Osteocyte (in vitro differentiated cells): ENCODE data around the gene KRT14. TPM values are rescaled to one million over a fixed set of nuclear protein-coding genes. Genes with fewer than 3 reads are reported as not detected.

ENCODE experiments used
- DNase-seq: peaks from one replicate; pipeline ENCODE4 v3.0.0; 2021; ENCODE audit warnings: mixed read lengths; ENCODE audit not compliant: unreplicated experiment; ENCODE audit errors: extremely low spot score
- H3K27ac Mint-ChIP-seq: one replicate; pipeline ENCODE4 v1.8.0; 2021; ENCODE audit warnings: mild to moderate bottlenecking, mixed read lengths; ENCODE audit not compliant: unreplicated experiment
- H3K27me3 Mint-ChIP-seq: one replicate; pipeline ENCODE4 v1.8.0; 2021; ENCODE audit warnings: mixed read lengths; ENCODE audit not compliant: unreplicated experiment
- H3K36me3 Mint-ChIP-seq: one replicate; pipeline ENCODE4 v1.8.0; 2021; ENCODE audit warnings: mixed read lengths; ENCODE audit not compliant: unreplicated experiment
- H3K4me1 Mint-ChIP-seq: one replicate; pipeline ENCODE4 v1.8.0; 2021; ENCODE audit warnings: mixed read lengths; ENCODE audit not compliant: unreplicated experiment
- H3K4me3 Mint-ChIP-seq: one replicate; pipeline ENCODE4 v1.8.0; 2021; ENCODE audit warnings: mild to moderate bottlenecking, moderate library complexity, mixed read lengths; ENCODE audit not compliant: unreplicated experiment
- H3K9me3 Mint-ChIP-seq: one replicate; pipeline ENCODE4 v1.8.0; 2021; ENCODE audit warnings: mixed read lengths; ENCODE audit not compliant: unreplicated experiment
- CTCF ChIP-seq: fragments of 200-600 bp; sonication (generic); IDR thresholded peaks from 2 replicates; pipeline ENCODE4 v1.5.0; 2021; ENCODE audit warnings: antibody characterized with exemption, mild to moderate bottlenecking, moderate library complexity
- long read RNA-seq: library from polyadenylated mRNA; unstranded; transcript quantifications from one replicate; pipeline ENCODE4 v2.0.0, GENCODE V29; 2021
- total RNA-seq: library from RNA; stranded (reverse); gene quantifications from 2 replicates; pipeline ENCODE4 v1.2.1, GENCODE V29; 2021

The KRT14 gene
- total RNA-seq = not detected in 2 replicates
- long read RNA-seq = 0 reads

GRCh38 chr17:41586863-41587495, at the start of gene KRT14:
KRT14 (minus strand) TSS chr17:41586895; CDS start chr17:41586834, 61 bp downstream.
- no peak for DNase-seq
- Mint-ChIP-seq H3K27ac (no peak within 1 kb of the TSS), H3K4me1 (peaks cover 1% of the 10 kb centered on the region), H3K4me3 (no peak within 1 kb of the TSS), H3K36me3 (no peaks in the 10 kb centered on the region), H3K27me3 (peaks cover 5% of the 10 kb centered on the region), H3K9me3 (no peaks in the 10 kb centered on the region)
- no peak for TF ChIP-seq CTCF

GRCh38 chr17:41635121-41636097, 48.7 kb upstream of the KRT14 start:
- DNase-seq = no peak
- TF ChIP-seq CTCF = no peak
- no peak overlapping the region for H3K4me3 Mint-ChIP-seq
- no peaks in the 10 kb centered on the region for H3K36me3 Mint-ChIP-seq
- peaks cover 9% of the 10 kb centered on the region for H3K4me1 Mint-ChIP-seq
- H3K27ac Mint-ChIP-seq = peak overlapping the region; percentile 50
- no peaks in the 10 kb centered on the region for H3K9me3 Mint-ChIP-seq
- H3K27me3 Mint-ChIP-seq = no peaks in the 10 kb centered on the region

- Mint-ChIP-seq H3K36me3 (no peaks in the 10 kb centered on the region), H3K27ac (peak overlapping the region; percentile 50), H3K9me3 (no peaks in the 10 kb centered on the region), H3K4me3 (no peak overlapping the region), H3K27me3 (no peaks in the 10 kb centered on the region), H3K4me1 (peaks cover 9% of the 10 kb centered on the region)
- no peak for DNase-seq
- TF ChIP-seq CTCF = no peak
Observed at GRCh38 chr17:41634639-41635038, 47.9 kb upstream of the KRT14 start.

GRCh38 chr17:41633556-41634199, 47.0 kb upstream of the KRT14 start:
- H3K27me3 Mint-ChIP-seq = no peaks in the 10 kb centered on the region
- peaks cover 9% of the 10 kb centered on the region for H3K4me1 Mint-ChIP-seq
- no peak for TF ChIP-seq CTCF
- DNase-seq = no peak
- H3K4me3 Mint-ChIP-seq = no peak overlapping the region
- H3K27ac Mint-ChIP-seq = no peak overlapping the region
- H3K9me3 Mint-ChIP-seq = no peaks in the 10 kb centered on the region
- H3K36me3 Mint-ChIP-seq = no peaks in the 10 kb centered on the region
